Left lung (tissue), 10 donors: ENCODE results near the gene LGALS12. TPM values are rescaled to one million over a fixed set of nuclear protein-coding genes. Genes with fewer than 3 reads are reported as not detected.

Source experiments
- ATAC-seq: fragments of 200-7000 bp; cut with Tn5 transposase; one replicate; pipeline ENCODE4 v1.9.1; 2020; ENCODE audit warnings: moderate library complexity
- DNase-seq, 4 donors: peaks; one replicate each; pipeline ENCODE4 v3.0.0-alpha.2; 2013 to 2020
- H3K27ac ChIP-seq, 2 donors: fragments of 200-600 bp; sonication (generic) in 1 of 2; one replicate each; pipeline versions ENCODE4 v1.5.0 to v1.8.0; 2020 to 2021
- H3K27me3 ChIP-seq, 2 donors: fragments of 200-600 bp; sonication (generic) in 1 of 2; one replicate each; pipeline versions ENCODE4 v1.5.0 to v1.8.0; 2020 to 2021
- H3K36me3 ChIP-seq, 2 donors: fragments of 200-600 bp; sonication (generic) in 1 of 2; one replicate each; pipeline versions ENCODE4 v1.5.0 to v1.8.0; 2020 to 2021
- H3K4me1 ChIP-seq, 2 donors: fragments of 200-600 bp; one replicate each; pipeline ENCODE4 v1.8.0; 2021
- H3K4me3 ChIP-seq, 2 donors: fragments of 200-600 bp; sonication (generic) in 1 of 2; one replicate each; pipeline versions ENCODE4 v1.5.0 to v1.8.0; 2020 to 2021; ENCODE audit warnings: mild to moderate bottlenecking in 1 of 2
- H3K9me3 ChIP-seq, 2 donors: fragments of 200-600 bp; sonication (generic) in 1 of 2; one replicate each; pipeline versions ENCODE4 v1.5.0 to v1.8.0; 2020 to 2021
- CTCF ChIP-seq, 2 donors: fragments of 200-600 bp; sonication (generic) in 1 of 2; IDR thresholded peaks; one replicate each; pipeline versions ENCODE4 v1.5.0 to v1.8.0; 2021; ENCODE audit warnings: antibody characterized with exemption in 2 of 2
- intact Hi-C, 2 donors: fragments of 100-400 bp; cut with DNase I; formaldehyde crosslinking; loops; one replicate each; pipeline versions ENCODE4 v1.11.2 to v1.14.2; 2022
- polyA plus RNA-seq, 6 donors: library from polyadenylated mRNA; unstranded; fragments of 120-200 nt; gene quantifications; one replicate each; pipeline ENCODE4 v1.2.1, GENCODE V29; 2013; ENCODE audit not compliant: insufficient read length in 6 of 6
- total RNA-seq, 2 donors: library from RNA; stranded (reverse); fragmentation: NEBNext Ultra II Directional; extraction: Animal tissue kit (Norgen Biotek cat#: 25700); gene quantifications; one replicate each; pipeline ENCODE4 v1.2.1, GENCODE V29; 2021
- donor health status: DM: no; HTN: yes; CAD: no.
- donor health status: DM: no; HTN: no; CAD: no.

The LGALS12 gene
- total and polyA plus RNA-seq, 8 donors = 0.15 to 0.86 (median 0.27) TPM

- peaks cover 0 to 15% of the 10 kb centered on the region in 2 donors for H3K9me3 ChIP-seq
- no peaks in the 10 kb centered on the region for H3K27me3 ChIP-seq
- no peak for ATAC-seq
- H3K36me3 ChIP-seq = no peaks in the 10 kb centered on the region
- DNase-seq = no peak
- TF ChIP-seq CTCF (IDR thresholded peaks at IDR 0.05) = no peak
- no peak overlapping the region for H3K27ac ChIP-seq
- intact Hi-C loops = loop anchor here in 1 of 2 donors (5.0 kb wide), 1 partner anchor 161 kb away; no protein-coding TSS in a partner anchor
- no peak overlapping the region for H3K4me3 ChIP-seq
- peaks cover 0 to 3% of the 10 kb centered on the region in 2 donors for H3K4me1 ChIP-seq
Observed at GRCh38 chr11:63476618-63477017, 29.3 kb upstream of the LGALS12 start.

- ATAC-seq (peak; percentile 99), DNase-seq (peak in 2 of 4 donors; percentile 63 to 76)
- Histone ChIP-seq H3K36me3 (no peaks in the 10 kb centered on the region), H3K9me3 (peaks cover 0 to 13% of the 10 kb centered on the region in 2 donors), H3K4me3 (no peak overlapping the region), H3K27me3 (no peaks in the 10 kb centered on the region), H3K27ac (no peak overlapping the region), H3K4me1 (peaks cover 0 to 3% of the 10 kb centered on the region in 2 donors)
- peak; percentile 79 to 83 for TF ChIP-seq CTCF (IDR thresholded peaks at IDR 0.05)
- intact Hi-C loops = loop anchor here in 1 of 2 donors (5.0 kb wide), 1 partner anchor 158 kb away; no protein-coding TSS in a partner anchor
Observed at GRCh38 chr11:63478896-63479295, 27.0 kb upstream of the LGALS12 start.

GRCh38 chr11:63480039-63480438, 25.8 kb upstream of the LGALS12 start:
- H3K36me3 ChIP-seq = no peaks in the 10 kb centered on the region
- no peak overlapping the region for H3K4me3 ChIP-seq
- peaks cover 0 to 3% of the 10 kb centered on the region in 2 donors for H3K4me1 ChIP-seq
- H3K9me3 ChIP-seq = peaks cover 0 to 20% of the 10 kb centered on the region in 2 donors
- intact Hi-C loops = no loop called here
- no peak overlapping the region for H3K27ac ChIP-seq
- ATAC-seq (no peak), DNase-seq (no peak)
- no peaks in the 10 kb centered on the region for H3K27me3 ChIP-seq
- no peak for TF ChIP-seq CTCF (IDR thresholded peaks at IDR 0.05)

GRCh38 chr11:63485777-63486176, 20.1 kb upstream of the LGALS12 start:
- H3K4me1 ChIP-seq = peaks cover 0 to 19% of the 10 kb centered on the region in 2 donors
- TF ChIP-seq CTCF (IDR thresholded peaks at IDR 0.05) = no peak
- no peak for ATAC-seq
- H3K4me3 ChIP-seq = no peak overlapping the region
- no peak for DNase-seq
- intact Hi-C loops = no loop called here
- peaks cover 0 to 8% of the 10 kb centered on the region in 2 donors for H3K27me3 ChIP-seq
- H3K36me3 ChIP-seq = no peaks in the 10 kb centered on the region
- peaks cover 3 to 16% of the 10 kb centered on the region in 2 donors for H3K9me3 ChIP-seq
- H3K27ac ChIP-seq = no peak overlapping the region

GRCh38 chr11:63488789-63489188, 17.1 kb upstream of the LGALS12 start:
- Histone ChIP-seq H3K36me3 (no peaks in the 10 kb centered on the region), H3K27ac (no peak overlapping the region), H3K9me3 (peaks cover 3 to 16% of the 10 kb centered on the region in 2 donors), H3K4me3 (no peak overlapping the region), H3K4me1 (peaks cover 0 to 34% of the 10 kb centered on the region in 2 donors), H3K27me3 (peaks cover 0 to 18% of the 10 kb centered on the region in 2 donors)
- intact Hi-C loops = no loop called here
- ATAC-seq (no peak), DNase-seq (no peak)
- TF ChIP-seq CTCF (IDR thresholded peaks at IDR 0.05) = no peak
